Neural crest cell (in vitro differentiated cells): ENCODE data around the gene ROBO1. TPM values are rescaled to one million over a fixed set of nuclear protein-coding genes. Genes with fewer than 3 reads are reported as not detected.

Experiments used
- DNase-seq: peaks from one replicate; pipeline ENCODE4 v3.0.0; 2021; ENCODE audit warnings: low read depth, mixed read lengths, low spot score
- H3K27ac Mint-ChIP-seq: one replicate; pipeline ENCODE4 v1.8.0; 2021; ENCODE audit warnings: mild to moderate bottlenecking, mixed read lengths; ENCODE audit not compliant: unreplicated experiment
- H3K27me3 Mint-ChIP-seq: 2 replicates; pipeline ENCODE4 v1.8.0; 2021; ENCODE audit warnings: low read depth, mild to moderate bottlenecking, mixed read lengths
- H3K36me3 Mint-ChIP-seq: 2 replicates; pipeline ENCODE4 v1.8.0; 2021; ENCODE audit warnings: low read depth, mild to moderate bottlenecking, mixed read lengths
- H3K4me1 Mint-ChIP-seq: 2 replicates; pipeline ENCODE4 v1.8.0; 2021; ENCODE audit warnings: mixed read lengths
- H3K4me3 Mint-ChIP-seq: one replicate; pipeline ENCODE4 v1.8.0; 2021; ENCODE audit warnings: mild to moderate bottlenecking, mixed read lengths
- H3K9me3 Mint-ChIP-seq: 2 replicates; pipeline ENCODE4 v1.8.0; 2021; ENCODE audit warnings: mixed read lengths
- total RNA-seq: library from RNA; stranded (reverse); gene quantifications from 2 replicates; pipeline ENCODE4 v1.2.1, GENCODE V29; 2021
- TF ChIP-seq, protein P1 (sequence below): fragments of 200-600 bp; sonication (generic); conservative IDR thresholded peaks from 2 replicates; pipeline ENCODE4 v1.5.0; 2021; ENCODE audit warnings: antibody characterized with exemption, mild to moderate bottlenecking

ROBO1 gene
- total RNA-seq, 1 donor from 2014 or later, result 88.7 TPM

GRCh38 chr3:78937475-78937874 lies 830.3 kb downstream of the ROBO1 start:
- Mint-ChIP-seq H3K36me3 (peaks cover 33% of the 10 kb centered on the region), H3K4me3 (no peak overlapping the region), H3K9me3 (peaks cover 9% of the 10 kb centered on the region), H3K4me1 (peaks cover 5% of the 10 kb centered on the region), H3K27ac (no peak overlapping the region), H3K27me3 (no peaks in the 10 kb centered on the region)
- DNase-seq, result no peak
- TF ChIP-seq, protein P1, sequence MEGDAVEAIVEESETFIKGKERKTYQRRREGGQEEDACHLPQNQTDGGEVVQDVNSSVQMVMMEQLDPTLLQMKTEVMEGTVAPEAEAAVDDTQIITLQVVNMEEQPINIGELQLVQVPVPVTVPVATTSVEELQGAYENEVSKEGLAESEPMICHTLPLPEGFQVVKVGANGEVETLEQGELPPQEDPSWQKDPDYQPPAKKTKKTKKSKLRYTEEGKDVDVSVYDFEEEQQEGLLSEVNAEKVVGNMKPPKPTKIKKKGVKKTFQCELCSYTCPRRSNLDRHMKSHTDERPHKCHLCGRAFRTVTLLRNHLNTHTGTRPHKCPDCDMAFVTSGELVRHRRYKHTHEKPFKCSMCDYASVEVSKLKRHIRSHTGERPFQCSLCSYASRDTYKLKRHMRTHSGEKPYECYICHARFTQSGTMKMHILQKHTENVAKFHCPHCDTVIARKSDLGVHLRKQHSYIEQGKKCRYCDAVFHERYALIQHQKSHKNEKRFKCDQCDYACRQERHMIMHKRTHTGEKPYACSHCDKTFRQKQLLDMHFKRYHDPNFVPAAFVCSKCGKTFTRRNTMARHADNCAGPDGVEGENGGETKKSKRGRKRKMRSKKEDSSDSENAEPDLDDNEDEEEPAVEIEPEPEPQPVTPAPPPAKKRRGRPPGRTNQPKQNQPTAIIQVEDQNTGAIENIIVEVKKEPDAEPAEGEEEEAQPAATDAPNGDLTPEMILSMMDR, result no peak

DNA sequence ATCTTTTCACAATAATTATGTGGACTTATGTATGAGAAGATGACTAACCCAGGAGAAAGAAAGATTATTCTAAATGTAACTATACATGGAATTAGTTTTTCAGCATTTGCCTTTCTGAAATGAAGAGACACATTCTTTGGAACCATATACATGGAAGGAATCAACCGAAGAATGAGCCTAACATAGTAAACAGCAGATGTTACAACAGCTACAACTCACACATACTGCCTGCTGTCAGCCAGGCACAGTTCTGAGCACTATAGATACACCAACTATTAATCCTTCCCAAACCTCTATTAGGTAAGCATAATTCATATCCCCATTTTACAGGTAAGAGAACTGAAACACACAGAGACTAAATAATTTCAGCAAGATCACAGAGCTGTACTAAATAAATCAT lies 840.0 kb downstream of the ROBO1 start:
- TF ChIP-seq, protein P1, result no peak
- Mint-ChIP-seq H3K27me3 (no peaks in the 10 kb centered on the region), H3K27ac (no peak overlapping the region), H3K9me3 (no peaks in the 10 kb centered on the region), H3K4me3 (no peak overlapping the region), H3K4me1 (peaks cover 8% of the 10 kb centered on the region), H3K36me3 (peaks cover 7% of the 10 kb centered on the region)
- DNase-seq, result no peak

GRCh38 chr3:78926523-78926922 lies 841.3 kb downstream of the ROBO1 start:
- H3K27me3 Mint-ChIP-seq, result no peaks in the 10 kb centered on the region
- TF ChIP-seq, protein P1, result no peak
- H3K36me3 Mint-ChIP-seq, result peaks cover 7% of the 10 kb centered on the region
- H3K9me3 Mint-ChIP-seq, result no peaks in the 10 kb centered on the region
- DNase-seq, result no peak
- no peak overlapping the region for H3K27ac Mint-ChIP-seq
- no peak overlapping the region for H3K4me3 Mint-ChIP-seq
- H3K4me1 Mint-ChIP-seq, result peaks cover 8% of the 10 kb centered on the region

- Mint-ChIP-seq H3K36me3 (peaks cover 4% of the 10 kb centered on the region), H3K27me3 (no peaks in the 10 kb centered on the region), H3K4me3 (no peak overlapping the region), H3K27ac (no peak overlapping the region), H3K4me1 (peaks cover 8% of the 10 kb centered on the region), H3K9me3 (no peaks in the 10 kb centered on the region)
- TF ChIP-seq, protein P1, result no peak
- no peak for DNase-seq
These were observed 843.1 kb downstream of the ROBO1 start for GRCh38 chr3:78924711-78925110.

- Mint-ChIP-seq H3K27ac (peak overlapping the region; percentile 52), H3K36me3 (peaks cover 2% of the 10 kb centered on the region), H3K9me3 (no peaks in the 10 kb centered on the region), H3K4me1 (peaks cover 29% of the 10 kb centered on the region), H3K4me3 (no peak overlapping the region), H3K27me3 (no peaks in the 10 kb centered on the region)
- DNase-seq, result no peak
- TF ChIP-seq, protein P1, result no peak
These were observed 848.6 kb downstream of the ROBO1 start for GRCh38 chr3:78919021-78919755.
